Bladder microvascular endothelial cell (primary cell): Measurements from ENCODE around the gene PDP2. TPM values are rescaled to one million over a fixed set of nuclear protein-coding genes. Genes with fewer than 3 reads are reported as not detected.

Source experiments
- total RNA-seq: library from RNA; depleted of rRNA; stranded (reverse); fragments of >200 nt; gene quantifications from 2 replicates; pipeline ENCODE4 v1.2.3, GENCODE V29; 2014

Gene PDP2, protein sequence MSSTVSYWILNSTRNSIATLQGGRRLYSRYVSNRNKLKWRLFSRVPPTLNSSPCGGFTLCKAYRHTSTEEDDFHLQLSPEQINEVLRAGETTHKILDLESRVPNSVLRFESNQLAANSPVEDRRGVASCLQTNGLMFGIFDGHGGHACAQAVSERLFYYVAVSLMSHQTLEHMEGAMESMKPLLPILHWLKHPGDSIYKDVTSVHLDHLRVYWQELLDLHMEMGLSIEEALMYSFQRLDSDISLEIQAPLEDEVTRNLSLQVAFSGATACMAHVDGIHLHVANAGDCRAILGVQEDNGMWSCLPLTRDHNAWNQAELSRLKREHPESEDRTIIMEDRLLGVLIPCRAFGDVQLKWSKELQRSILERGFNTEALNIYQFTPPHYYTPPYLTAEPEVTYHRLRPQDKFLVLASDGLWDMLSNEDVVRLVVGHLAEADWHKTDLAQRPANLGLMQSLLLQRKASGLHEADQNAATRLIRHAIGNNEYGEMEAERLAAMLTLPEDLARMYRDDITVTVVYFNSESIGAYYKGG
- 2.6 and 10.6 TPM in 2 replicates for total RNA-seq

DNA sequence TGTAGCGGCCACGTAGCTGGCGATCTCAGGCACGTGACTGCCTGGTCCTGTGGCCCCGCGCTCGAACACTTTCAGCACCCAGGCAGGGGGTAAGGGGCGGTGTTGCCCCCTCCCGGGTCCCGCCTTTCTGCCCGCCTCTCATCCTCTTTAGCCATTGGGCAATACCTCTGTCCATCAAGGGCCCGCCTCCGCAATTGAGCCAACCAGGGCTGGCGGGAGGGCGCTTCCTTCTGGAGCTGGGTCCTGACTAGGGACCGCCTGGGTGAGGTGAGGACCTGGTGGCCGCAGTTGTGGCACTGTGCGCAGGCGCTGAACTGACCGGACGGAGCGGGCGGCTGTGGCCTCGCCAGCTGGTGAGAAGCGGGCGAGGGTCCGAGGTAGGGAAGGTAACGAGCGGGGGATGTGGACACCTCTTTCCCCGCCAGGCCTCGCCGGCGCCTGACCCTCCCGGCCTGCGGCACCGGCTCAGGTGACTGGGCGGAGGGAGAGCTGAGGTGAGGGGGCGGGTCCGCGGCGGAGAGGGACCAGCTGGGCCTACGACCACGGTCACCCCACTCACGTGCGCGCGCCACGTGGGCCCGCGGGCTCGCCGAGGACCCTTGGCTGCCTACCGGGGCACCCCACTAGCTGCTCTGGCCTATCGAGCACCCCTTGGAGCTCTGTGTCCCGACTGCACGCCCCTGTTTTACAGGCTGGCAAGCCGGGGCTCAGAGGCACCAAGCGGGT, at the start of gene PDP2:
PDP2 (plus strand) TSS at position 228 of the 726 bp plus-strand sequence. CDS start 3,770 bp downstream, outside the sequence.

DNA sequence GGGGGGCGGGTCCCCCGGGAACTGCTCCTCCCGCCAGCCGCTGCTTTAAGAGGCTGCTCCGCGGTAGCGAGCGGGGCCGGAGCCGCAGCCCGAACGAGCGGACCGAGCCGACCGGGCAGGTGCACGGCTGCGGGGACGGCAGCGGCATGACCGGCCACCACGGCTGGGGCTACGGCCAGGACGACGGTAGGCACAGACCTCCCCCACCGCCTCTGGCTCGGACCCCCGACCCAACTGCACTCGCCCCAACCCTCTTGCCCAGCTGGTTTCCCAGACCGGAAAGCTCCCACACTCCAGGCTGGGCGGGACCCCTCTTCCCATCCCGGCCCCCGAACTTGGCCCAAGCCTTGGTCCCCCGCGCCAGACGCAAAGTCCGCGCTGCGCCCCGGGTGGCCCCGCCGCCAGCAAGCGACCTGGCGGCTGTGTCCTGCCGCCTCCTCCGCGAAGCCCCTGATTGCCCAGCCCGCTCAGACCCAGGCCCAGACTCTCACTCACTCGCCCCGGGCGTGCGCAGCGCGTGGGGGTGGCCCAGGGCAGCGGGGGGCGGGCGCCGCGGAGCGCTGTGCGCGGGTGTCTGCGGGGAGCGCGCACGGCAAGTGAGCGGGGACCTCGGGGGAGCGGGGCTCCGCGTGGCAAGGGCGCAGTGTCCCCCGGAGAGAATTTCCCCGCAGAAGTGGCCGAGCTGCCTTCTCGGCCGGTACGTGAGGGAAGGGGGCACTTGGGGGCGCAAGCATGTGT, 35.8 kb upstream of the PDP2 start, which contains the start of gene CA7:
CA7 (plus strand) TSS at position 73 of the 738 bp plus-strand sequence; CDS start at position 147, 74 bp downstream.

DNA sequence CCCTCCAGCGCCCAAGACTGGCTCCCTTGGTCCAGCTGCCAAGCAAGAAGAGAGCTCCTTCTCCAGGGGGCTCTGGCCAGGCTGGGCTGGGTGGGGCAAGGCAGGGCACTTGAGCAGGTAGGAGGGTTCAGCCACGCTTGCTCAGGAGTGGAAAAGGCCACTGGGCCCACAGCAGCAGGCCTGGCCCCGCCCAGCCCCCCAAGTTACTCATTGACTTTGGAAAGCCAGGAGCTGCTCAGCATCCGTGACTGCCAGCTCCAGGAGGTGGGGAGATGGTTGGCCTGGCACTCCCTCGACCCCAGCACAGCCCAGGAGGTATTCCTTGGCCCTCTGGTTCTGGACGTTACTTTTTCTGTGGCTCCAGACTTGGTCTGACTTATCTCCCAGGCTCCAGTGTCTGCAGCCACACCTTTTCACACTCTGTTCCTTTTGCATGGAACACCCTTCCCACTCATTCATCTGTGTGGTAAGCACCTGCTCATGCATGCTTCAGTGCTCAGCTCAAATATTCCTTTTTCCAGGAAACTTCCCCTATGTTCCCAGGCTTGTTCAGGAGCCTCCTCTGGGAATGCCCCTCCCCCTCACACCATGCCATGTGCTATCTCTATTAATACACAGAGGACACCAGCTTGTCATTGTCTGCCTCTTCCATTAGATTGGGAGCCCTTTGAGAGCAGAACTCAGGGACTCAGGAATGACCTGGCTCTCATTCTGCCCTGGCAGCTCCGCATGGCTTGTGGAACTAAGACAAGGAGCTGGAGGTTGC, 38.7 kb downstream of the PDP2 start, which contains the start of gene CDH16:
CDH16 (minus strand) TSS at position 83 of the 766 bp plus-strand sequence. CDS start 820 bp downstream, outside the sequence.

DNA sequence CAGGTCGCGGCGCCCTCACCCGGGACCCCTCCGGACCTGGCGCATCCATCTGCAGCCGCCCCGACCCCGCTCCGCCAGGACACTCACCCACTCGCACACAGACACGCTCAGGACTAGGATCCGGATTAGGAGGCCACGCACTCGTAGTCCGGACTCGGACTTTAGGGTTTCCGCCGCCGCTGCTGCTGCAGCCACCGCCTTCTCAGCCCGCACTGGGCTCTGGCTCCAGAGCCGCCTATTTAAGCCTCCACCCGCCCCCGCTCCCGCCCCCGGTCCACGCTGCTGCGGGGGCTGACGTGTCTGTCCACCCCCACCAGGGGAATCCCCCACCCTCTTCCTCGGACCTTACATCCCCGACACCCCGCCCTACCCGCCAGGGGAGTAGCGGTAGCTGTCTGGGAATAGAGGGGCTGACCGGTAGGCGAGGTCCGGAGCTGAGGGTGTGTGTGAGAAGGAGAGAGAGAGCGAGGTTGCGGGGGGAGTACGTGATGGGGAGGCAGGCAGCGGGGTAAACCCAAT, 45.1 kb downstream of the PDP2 start, which contains the start of gene RRAD:
RRAD (minus strand) TSS at position 214 of the 519 bp plus-strand sequence. CDS start 356 bp downstream, outside the sequence.

DNA sequence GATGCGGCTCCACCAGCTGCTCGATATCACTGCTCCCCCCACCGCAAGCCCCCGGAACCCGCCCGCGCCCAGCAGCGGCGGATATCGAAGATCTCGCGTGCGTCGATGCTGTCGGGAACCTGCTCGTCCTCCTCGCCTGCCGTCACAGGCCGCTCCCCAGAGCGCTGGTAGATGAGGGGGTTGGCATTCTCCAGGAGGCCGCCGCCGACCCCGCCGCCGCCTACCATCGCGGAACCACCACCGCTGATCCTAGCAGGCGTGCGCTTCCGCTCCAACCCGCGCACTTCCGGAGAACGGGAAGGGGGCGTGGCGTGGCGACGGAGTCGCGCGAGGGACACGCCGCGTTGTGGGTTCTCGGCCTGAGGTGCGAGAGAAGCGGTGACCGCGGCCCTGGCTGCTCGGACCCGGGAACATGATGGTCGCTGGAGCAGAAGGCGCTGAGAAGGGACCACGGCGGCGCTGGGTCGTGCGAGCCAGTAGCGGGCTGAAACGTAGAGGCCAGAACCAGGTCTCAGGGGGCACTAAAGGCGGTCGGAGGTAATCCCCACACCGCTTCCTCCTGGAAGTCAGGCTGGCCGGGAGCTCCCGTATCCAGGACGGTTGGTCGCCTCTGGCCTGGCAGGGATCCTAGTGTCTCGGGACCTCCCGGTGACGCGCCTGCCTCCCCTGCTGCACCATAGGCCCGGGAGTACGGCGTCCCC, 54.0 kb downstream of the PDP2 start, which contains the start of gene CIAO2B:
CIAO2B (minus strand) TSS at position 265 of the 701 bp plus-strand sequence; CDS start at position 227, 38 bp downstream.

DNA sequence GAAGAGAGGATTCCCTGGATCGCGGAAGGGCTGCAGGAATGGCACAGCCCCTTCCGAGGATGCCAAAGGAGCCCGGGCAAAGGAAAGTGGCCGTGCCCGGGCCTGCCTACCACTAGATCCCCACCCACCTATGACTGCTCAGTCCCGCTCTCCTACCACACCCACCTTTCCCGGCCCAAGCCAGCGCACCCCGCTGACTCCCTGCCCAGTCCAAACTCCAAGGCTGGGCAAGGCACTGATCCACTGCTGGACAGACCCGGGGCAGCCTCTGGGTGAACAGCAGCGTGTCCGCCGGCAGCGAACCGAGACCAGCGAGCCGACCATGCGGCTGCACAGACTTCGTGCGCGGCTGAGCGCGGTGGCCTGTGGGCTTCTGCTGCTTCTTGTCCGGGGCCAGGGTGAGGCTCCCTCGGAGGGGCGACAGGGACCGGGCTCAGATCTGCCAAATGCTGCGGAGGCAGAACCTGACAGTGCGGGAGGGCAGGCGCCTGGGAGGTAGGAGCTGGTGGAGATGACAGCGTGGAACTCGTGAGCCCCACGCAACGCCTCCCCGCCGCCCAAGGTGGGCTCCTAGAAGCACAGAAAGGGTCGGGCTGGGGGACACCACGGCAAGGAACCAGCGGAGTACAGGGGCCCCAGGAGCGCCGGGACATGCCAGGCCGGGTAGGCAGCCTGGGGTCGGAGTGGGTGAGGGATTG, 55.1 kb downstream of the PDP2 start, which contains the start of gene CES2:
CES2 (plus strand) TSS at position 203 of the 698 bp plus-strand sequence; CDS start at position 323, 120 bp downstream.

Other genes starting within 250 kb of the PDP2 start
- gene CMTM4, start 183.8 kb upstream of the PDP2 start, total RNA-seq: 5.5 and 11.0 TPM in 2 replicates
- 97.0 and 170 TPM in 2 replicates for gene DYNC1LI2, start 128.9 kb upstream of the PDP2 start, total RNA-seq
- gene TERB1, start 78.9 kb upstream of the PDP2 start, total RNA-seq: 0.06 and 0.16 TPM in 2 replicates
- 46.6 and 47.7 TPM in 2 replicates for gene NAE1, start 49.5 kb upstream of the PDP2 start, total RNA-seq
- gene CA7, start 36.1 kb upstream of the PDP2 start, total RNA-seq: not detected in 2 replicates
- gene CDH16, start 38.4 kb downstream of the PDP2 start, total RNA-seq: not detected in 2 replicates
- 1.1 and 2.1 TPM in 2 replicates for gene RRAD, start 45.0 kb downstream of the PDP2 start, total RNA-seq
- 131 and 136 TPM in 2 replicates for gene CIAO2B, start 53.9 kb downstream of the PDP2 start, total RNA-seq
- 14.2 and 17.7 TPM in 2 replicates for gene CES2, start 55.0 kb downstream of the PDP2 start, total RNA-seq
- gene CES3, start 80.8 kb downstream of the PDP2 start, total RNA-seq: not detected in 2 replicates
- gene CES4A, start 108.1 kb downstream of the PDP2 start, total RNA-seq: 0.49 and 1.7 TPM in 2 replicates
- 70.4 and 113 TPM in 2 replicates for gene CBFB, start 148.6 kb downstream of the PDP2 start, total RNA-seq
- 7.9 and 22.1 TPM in 2 replicates for gene PHAF1, start 229.4 kb downstream of the PDP2 start, total RNA-seq